DOHH2 (cell line): ENCODE measurements around the gene ITGB4.

Source experiments
- CTCF ChIP-seq: fragments of 200-600 bp; sonication (generic); IDR thresholded peaks from one replicate; pipeline ENCODE4 v1.5.1; 2014; ENCODE audit warnings: antibody characterized with exemption, mild to moderate bottlenecking, low read depth, low read length; ENCODE audit not compliant: poor library complexity, severe bottlenecking
- EZH2phosphoT487 ChIP-seq: fragments of 200-600 bp; sonication (generic); IDR thresholded peaks from 2 replicates; pipeline ENCODE4 v1.6.1; 2017; ENCODE audit warnings: borderline replicate concordance, mild to moderate bottlenecking, antibody characterized with exemption, low read length, moderate library complexity, mixed read lengths

DNA sequence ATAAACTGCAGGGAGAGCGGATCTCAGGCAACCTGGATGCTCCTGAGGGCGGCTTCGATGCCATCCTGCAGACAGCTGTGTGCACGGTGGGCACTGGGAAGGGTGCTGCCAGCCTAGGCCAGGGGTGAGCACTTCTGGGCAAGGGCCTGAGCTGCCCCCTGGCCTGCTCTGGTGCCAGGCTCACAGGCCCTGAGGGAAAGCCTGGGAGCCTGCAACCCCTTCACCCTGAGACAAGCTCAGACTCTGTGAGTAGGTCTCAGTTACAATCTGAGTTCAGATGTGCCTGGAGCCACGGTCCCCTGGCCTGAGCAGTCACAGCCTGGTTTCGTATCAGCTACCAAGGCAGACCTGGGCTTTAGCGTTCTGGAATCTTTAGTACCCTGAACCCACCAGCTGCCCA, 8.1 kb downstream of the ITGB4 start:
- TF ChIP-seq CTCF, result no peak
- no peak for TF ChIP-seq EZH2phosphoT487
